Femur (tissue), 1 donor: Measurements from ENCODE around the gene TBX19.
A peak's percentile ranks its signal among the peaks of the same experiment; 100 is the strongest.
"Not testable (repeated sequence)": the region's sequence is repeated elsewhere in the genome, so short reads cannot be mapped to it uniquely, and the experiment has no call there.

Experiments used
- DNase-seq: peaks from one replicate; pipeline ENCODE4 v3.0.0-alpha.2; 2017

TBX19 gene

GRCh38 chr1:168324745-168325425 is 44.2 kb downstream of the TBX19 start:
- no peak for DNase-seq

GRCh38 chr1:168328731-168329364 is 48.2 kb downstream of the TBX19 start:
- DNase-seq, result no peak

GRCh38 chr1:168330285-168330684 is 49.6 kb downstream of the TBX19 start:
- DNase-seq, result no peak

GRCh38 chr1:168331569-168331968 is 50.9 kb downstream of the TBX19 start:
- no peak for DNase-seq

- DNase-seq, result no peak
Measured at GRCh38 chr1:168333562-168334276, 53.0 kb downstream of the TBX19 start.

- DNase-seq, result no peak
Measured at GRCh38 chr1:168335500-168335899, 54.8 kb downstream of the TBX19 start.

GRCh38 chr1:168338589-168339503 is 58.2 kb downstream of the TBX19 start:
- DNase-seq, result no peak

GRCh38 chr1:168340781-168341482 is 60.3 kb downstream of the TBX19 start:
- no peak for DNase-seq

GRCh38 chr1:168341483-168341975 is 60.9 kb downstream of the TBX19 start:
- peak; percentile 27 for DNase-seq

GRCh38 chr1:168342572-168343280 is 62.0 kb downstream of the TBX19 start:
- peak; percentile 92 for DNase-seq

- no peak for DNase-seq
Measured at GRCh38 chr1:168343566-168343965, 62.9 kb downstream of the TBX19 start.

GRCh38 chr1:168344517-168344916 is 63.8 kb downstream of the TBX19 start:
- no peak for DNase-seq

GRCh38 chr1:168345939-168346338 is 65.3 kb downstream of the TBX19 start:
- DNase-seq, result no peak

- no peak for DNase-seq
Measured at GRCh38 chr1:168347630-168348029, 67.0 kb downstream of the TBX19 start.

GRCh38 chr1:168348146-168348709 is 67.6 kb downstream of the TBX19 start:
- DNase-seq, result no peak

GRCh38 chr1:168354335-168355269 is 73.9 kb downstream of the TBX19 start:
- not testable (repeated sequence) for DNase-seq

- DNase-seq, result no peak
Measured at GRCh38 chr1:168360151-168361021, 79.7 kb downstream of the TBX19 start.

- no peak for DNase-seq
Measured at GRCh38 chr1:168361252-168361651, 80.6 kb downstream of the TBX19 start.

- DNase-seq, result no peak
Measured at GRCh38 chr1:168362991-168363390, 82.3 kb downstream of the TBX19 start.
